T-helper 1 cell treated with Interleukin-12 subunit alpha and Interleukin-12 subunit beta and Interleukin-4 antibody, amounts not matched to agents 30 μg/mL and 1 μg/mL, for 36 hours (primary cell): ENCODE results near the gene AURKA.

Experiments used
- H3K27ac Mint-ChIP-seq: one replicate; pipeline ENCODE4 v1.8.0; 2021; ENCODE audit warnings: mild to moderate bottlenecking, mixed read lengths
- H3K27me3 Mint-ChIP-seq: one replicate; pipeline ENCODE4 v1.8.0; 2021; ENCODE audit warnings: low read depth, mixed read lengths
- H3K36me3 Mint-ChIP-seq: one replicate; pipeline ENCODE4 v1.8.0; 2021; ENCODE audit warnings: low read depth, mixed read lengths
- H3K4me1 Mint-ChIP-seq: one replicate; pipeline ENCODE4 v1.8.0; 2021; ENCODE audit warnings: low read depth, mixed read lengths
- H3K4me3 Mint-ChIP-seq: one replicate; pipeline ENCODE4 v1.8.0; 2021; ENCODE audit warnings: mild to moderate bottlenecking, moderate library complexity, mixed read lengths
- H3K9me3 Mint-ChIP-seq: one replicate; pipeline ENCODE4 v1.8.0; 2021; ENCODE audit warnings: mixed read lengths

Gene AURKA

DNA sequence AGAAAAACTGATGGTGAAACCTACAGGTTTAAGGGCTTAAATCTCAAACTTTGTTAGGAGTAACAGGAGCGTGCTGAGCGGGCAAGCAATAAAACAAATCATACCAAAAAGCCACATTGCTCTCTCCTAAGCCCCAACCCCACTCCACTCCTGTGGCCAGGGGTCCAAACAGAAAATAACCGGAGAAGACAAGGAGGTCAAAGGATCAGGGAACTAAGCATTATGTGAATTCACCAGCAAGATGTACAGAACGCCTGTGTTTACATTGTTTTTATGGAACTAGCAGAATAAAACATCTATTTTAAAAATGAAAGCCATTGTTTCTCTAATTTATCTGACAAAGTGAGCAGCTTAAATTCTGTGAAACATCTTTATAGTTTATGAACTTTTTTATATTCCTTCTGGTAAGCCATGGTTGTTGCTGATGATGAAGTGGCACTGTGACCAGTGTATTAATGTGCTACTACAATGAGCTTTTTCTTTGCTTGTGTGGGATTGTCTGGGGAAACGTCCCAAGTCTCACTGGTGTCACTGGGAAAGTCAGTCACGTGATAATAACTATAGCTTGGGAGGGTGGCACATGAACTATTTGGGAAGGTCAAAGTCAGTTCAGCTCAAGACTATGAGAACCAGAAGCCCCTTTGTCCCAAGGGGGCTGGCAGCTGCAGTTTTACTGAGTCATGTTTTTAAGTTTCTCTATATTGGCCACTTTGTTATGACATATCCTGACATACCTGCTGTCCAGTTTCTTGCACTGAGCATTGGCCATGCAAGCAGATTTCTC, 23.5 kb downstream of the AURKA start:
- Mint-ChIP-seq H3K27me3 (no peaks in the 10 kb centered on the region), H3K9me3 (no peaks in the 10 kb centered on the region), H3K27ac (no peak overlapping the region), H3K36me3 (peaks cover 33% of the 10 kb centered on the region), H3K4me1 (peaks cover 9% of the 10 kb centered on the region), H3K4me3 (no peak overlapping the region)

GRCh38 chr20:56363491-56363890, 28.5 kb downstream of the AURKA start:
- H3K9me3 Mint-ChIP-seq = no peaks in the 10 kb centered on the region
- H3K36me3 Mint-ChIP-seq = peaks cover 1% of the 10 kb centered on the region
- no peak overlapping the region for H3K4me3 Mint-ChIP-seq
- peaks cover 11% of the 10 kb centered on the region for H3K4me1 Mint-ChIP-seq
- H3K27me3 Mint-ChIP-seq = no peaks in the 10 kb centered on the region
- no peak overlapping the region for H3K27ac Mint-ChIP-seq

DNA sequence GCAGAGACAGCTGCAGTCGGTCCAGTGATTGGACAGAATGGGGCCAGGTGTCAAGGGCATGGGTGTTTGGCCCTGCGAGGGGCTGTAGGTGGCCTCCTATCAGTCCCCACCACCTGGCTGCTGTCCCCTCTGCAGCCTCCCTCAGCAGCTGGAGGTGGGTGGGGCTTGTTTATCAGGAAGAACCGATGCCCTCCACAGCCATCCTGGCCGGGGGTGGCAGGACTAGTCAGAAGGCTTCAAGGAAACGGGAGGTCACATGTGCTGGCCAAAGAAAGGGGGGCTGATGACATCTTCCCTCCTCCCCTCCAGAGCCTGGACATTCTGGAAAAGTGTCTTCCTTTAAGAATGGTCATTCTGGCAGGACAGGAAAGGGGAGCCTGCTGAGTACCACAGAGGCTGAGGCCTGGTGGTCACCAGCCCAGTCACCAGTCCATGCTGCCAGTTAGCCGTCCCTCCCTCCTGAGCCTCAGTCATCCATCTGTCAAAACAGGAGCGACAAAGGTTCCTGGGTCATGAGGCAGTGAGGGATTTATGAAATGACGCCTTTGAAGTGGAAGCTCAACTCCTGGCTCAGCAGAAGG, 29.1 kb downstream of the AURKA start:
- H3K4me3 Mint-ChIP-seq = no peak overlapping the region
- peaks cover 13% of the 10 kb centered on the region for H3K4me1 Mint-ChIP-seq
- peaks cover 1% of the 10 kb centered on the region for H3K36me3 Mint-ChIP-seq
- no peak overlapping the region for H3K27ac Mint-ChIP-seq
- H3K27me3 Mint-ChIP-seq = no peaks in the 10 kb centered on the region
- H3K9me3 Mint-ChIP-seq = no peaks in the 10 kb centered on the region

DNA sequence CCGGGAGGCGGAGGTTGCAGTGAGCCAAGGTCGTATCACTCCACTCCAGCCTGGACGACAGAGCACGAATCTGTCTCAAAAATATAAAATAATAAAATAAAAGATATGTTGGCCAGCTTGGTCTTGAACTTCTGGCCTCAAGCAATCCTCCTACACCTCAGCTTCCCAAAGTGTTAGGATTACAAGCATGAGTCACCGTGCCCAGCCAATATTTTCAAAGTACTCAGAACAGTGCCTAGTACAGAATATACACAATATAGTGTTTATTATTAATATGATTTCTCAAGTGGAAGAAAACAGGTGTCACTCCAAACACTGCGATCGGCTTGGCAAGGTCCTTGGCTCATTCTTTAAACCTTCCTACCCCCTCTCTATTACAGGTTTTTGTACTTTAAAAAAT, 30.1 kb downstream of the AURKA start:
- no peaks in the 10 kb centered on the region for H3K27me3 Mint-ChIP-seq

GRCh38 chr20:56360908-56361205, 31.2 kb downstream of the AURKA start:
- H3K4me3 Mint-ChIP-seq = peak overlapping the region; percentile 6
- H3K27ac Mint-ChIP-seq = no peak overlapping the region
- peaks cover 4% of the 10 kb centered on the region for H3K27me3 Mint-ChIP-seq
- H3K36me3 Mint-ChIP-seq = no peaks in the 10 kb centered on the region
- peaks cover 13% of the 10 kb centered on the region for H3K4me1 Mint-ChIP-seq
- H3K9me3 Mint-ChIP-seq = no peaks in the 10 kb centered on the region

More for the DNA sequence above, 30.1 kb downstream of the AURKA start:
- Mint-ChIP-seq H3K4me3 (no peak overlapping the region), H3K4me1 (peaks cover 13% of the 10 kb centered on the region), H3K36me3 (peaks cover 1% of the 10 kb centered on the region), H3K9me3 (no peaks in the 10 kb centered on the region), H3K27ac (no peak overlapping the region)

GRCh38 chr20:56360133-56360907, 31.7 kb downstream of the AURKA start:
- Mint-ChIP-seq H3K27ac (peak overlapping the region; percentile 58), H3K4me1 (peaks cover 13% of the 10 kb centered on the region), H3K27me3 (peaks cover 6% of the 10 kb centered on the region), H3K36me3 (no peaks in the 10 kb centered on the region), H3K9me3 (no peaks in the 10 kb centered on the region), H3K4me3 (peak overlapping the region; percentile 80)

DNA sequence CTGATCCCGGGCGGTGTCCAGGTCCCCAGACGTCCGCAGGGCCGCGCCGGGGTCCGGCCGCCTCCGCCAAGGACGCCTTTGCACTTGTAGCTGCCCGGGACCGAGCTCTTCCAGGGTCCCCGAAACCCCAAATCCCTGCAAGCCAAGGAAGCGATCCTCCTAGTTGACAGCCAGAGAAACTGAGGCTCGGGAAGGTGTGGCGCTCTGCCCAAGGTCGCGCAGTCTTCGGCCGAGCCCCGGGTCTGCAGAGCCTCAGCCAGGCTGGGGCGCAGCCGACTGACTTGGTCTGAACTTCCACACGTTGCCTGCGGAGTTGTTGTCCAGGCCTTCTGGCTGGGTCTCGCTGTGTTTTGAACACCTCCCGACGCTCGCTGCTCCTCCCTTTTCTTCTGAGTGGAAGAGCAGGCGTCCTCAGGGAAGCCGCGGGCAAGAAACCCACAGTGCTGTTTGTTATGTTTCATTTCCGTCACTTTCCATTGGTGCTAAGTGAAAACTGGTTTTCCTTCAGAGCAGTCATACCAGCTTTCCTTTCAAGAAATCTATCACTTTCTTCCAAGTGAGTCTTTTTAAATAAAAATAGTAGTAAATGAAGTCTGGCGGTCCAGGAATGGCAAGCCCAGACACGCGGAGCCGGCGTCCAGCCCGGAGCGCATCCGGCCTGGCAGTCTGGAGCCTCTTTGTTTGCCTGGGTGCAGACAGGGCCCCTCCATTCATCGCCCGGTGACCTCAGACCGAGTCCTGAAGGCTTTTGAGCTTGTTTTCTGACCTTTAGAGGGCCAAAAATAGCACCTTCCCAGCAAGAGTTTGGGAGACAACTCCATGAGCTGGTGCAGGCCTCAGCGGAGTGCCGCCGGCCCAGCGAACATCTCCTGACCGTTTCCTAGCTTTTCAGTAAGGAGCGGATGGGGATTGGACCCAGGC, 32.5 kb downstream of the AURKA start:
- H3K27me3 Mint-ChIP-seq = peaks cover 7% of the 10 kb centered on the region
- H3K9me3 Mint-ChIP-seq = no peaks in the 10 kb centered on the region
- no peaks in the 10 kb centered on the region for H3K36me3 Mint-ChIP-seq
- H3K27ac Mint-ChIP-seq = peak overlapping the region; percentile 52
- peak overlapping the region; percentile 84 for H3K4me3 Mint-ChIP-seq
- H3K4me1 Mint-ChIP-seq = peaks cover 13% of the 10 kb centered on the region

DNA sequence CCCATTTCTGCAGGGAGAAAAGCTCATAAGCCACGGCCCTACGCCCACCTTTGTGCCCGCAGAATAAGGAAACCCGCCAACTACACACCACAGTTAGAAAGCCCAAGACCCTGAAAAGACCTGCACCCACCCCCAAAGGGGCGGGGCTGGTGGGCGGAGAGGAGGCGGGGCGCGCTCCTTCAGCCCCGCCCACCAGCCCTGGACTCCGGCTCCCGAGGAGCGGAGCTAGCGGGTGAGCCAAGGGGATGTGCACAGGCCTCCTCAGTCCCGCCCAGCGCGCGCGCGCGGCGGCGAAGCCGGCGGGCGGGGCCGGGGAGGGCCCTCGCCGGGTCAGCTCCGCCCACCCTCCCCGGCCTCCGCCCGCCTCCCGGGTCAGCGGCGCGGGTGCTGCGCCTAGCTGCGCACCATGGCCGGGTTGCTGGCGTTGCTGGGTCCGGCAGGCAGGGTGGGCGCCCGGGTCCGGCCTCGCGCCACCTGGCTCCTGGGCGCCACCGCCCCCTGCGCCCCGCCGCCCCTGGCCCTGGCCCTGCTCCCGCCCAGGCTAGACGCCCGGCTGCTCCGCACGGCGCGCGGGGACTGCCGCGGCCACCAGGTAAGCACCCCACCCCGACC, 33.3 kb downstream of the AURKA start, which contains the start of gene FAM210B:
Gene FAM210B, plus strand, starts transcription at position 375 of the 612 bp plus-strand sequence. Its CDS starts 32 bp downstream, at position 407.
- peak within 1 kb of the TSS; percentile 52 for H3K27ac Mint-ChIP-seq
- peak within 1 kb of the TSS; percentile 84 for H3K4me3 Mint-ChIP-seq
- H3K27me3 Mint-ChIP-seq = peaks cover 14% of the 10 kb centered on the region
- no peaks in the 10 kb centered on the region for H3K9me3 Mint-ChIP-seq
- H3K4me1 Mint-ChIP-seq = peaks cover 13% of the 10 kb centered on the region
- no peaks in the 10 kb centered on the region for H3K36me3 Mint-ChIP-seq

- H3K4me1 Mint-ChIP-seq = peaks cover 13% of the 10 kb centered on the region
- H3K4me3 Mint-ChIP-seq = peak overlapping the region; percentile 67
- H3K9me3 Mint-ChIP-seq = no peaks in the 10 kb centered on the region
- no peak overlapping the region for H3K27ac Mint-ChIP-seq
- peaks cover 20% of the 10 kb centered on the region for H3K27me3 Mint-ChIP-seq
- H3K36me3 Mint-ChIP-seq = no peaks in the 10 kb centered on the region
Observed at GRCh38 chr20:56358070-56358469, 33.9 kb downstream of the AURKA start.

DNA sequence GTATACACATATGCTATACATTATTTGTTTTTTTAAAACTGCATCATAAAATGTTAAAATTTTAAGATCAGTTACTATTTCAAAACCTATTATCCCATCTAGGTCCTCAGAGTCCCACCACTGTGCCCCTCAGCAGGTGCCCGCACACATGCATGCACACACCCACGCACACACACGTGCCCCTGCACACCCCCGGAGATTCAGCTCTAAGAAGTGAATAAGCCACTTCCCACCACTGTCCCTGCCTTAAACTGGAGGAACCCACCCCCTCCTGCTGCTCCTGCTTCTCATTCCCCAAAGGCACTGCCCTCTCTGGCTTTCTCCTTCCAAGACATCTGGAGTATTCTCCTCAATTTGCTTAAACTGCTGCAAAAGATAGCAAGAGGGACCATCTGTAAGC, 38.7 kb downstream of the AURKA start:
- H3K9me3 Mint-ChIP-seq = no peaks in the 10 kb centered on the region
- H3K4me1 Mint-ChIP-seq = peaks cover 2% of the 10 kb centered on the region
- no peak overlapping the region for H3K27ac Mint-ChIP-seq
- H3K27me3 Mint-ChIP-seq = peaks cover 33% of the 10 kb centered on the region
- H3K4me3 Mint-ChIP-seq = no peak overlapping the region
- H3K36me3 Mint-ChIP-seq = no peaks in the 10 kb centered on the region

GRCh38 chr20:56352345-56353055, 39.5 kb downstream of the AURKA start:
- Mint-ChIP-seq H3K36me3 (no peaks in the 10 kb centered on the region), H3K27ac (no peak overlapping the region), H3K27me3 (peaks cover 42% of the 10 kb centered on the region), H3K4me1 (no peaks in the 10 kb centered on the region), H3K9me3 (no peaks in the 10 kb centered on the region), H3K4me3 (no peak overlapping the region)

GRCh38 chr20:56350842-56351241, 41.2 kb downstream of the AURKA start:
- Mint-ChIP-seq H3K27me3 (peaks cover 47% of the 10 kb centered on the region), H3K9me3 (no peaks in the 10 kb centered on the region), H3K4me3 (no peak overlapping the region), H3K4me1 (no peaks in the 10 kb centered on the region), H3K36me3 (no peaks in the 10 kb centered on the region), H3K27ac (no peak overlapping the region)

- Mint-ChIP-seq H3K9me3 (no peaks in the 10 kb centered on the region), H3K4me1 (no peaks in the 10 kb centered on the region), H3K27me3 (peaks cover 56% of the 10 kb centered on the region), H3K4me3 (no peak overlapping the region), H3K36me3 (no peaks in the 10 kb centered on the region), H3K27ac (no peak overlapping the region)
Observed at GRCh38 chr20:56348746-56349145, 43.3 kb downstream of the AURKA start.
